ENCODE data around the gene ILF3. TPM values are rescaled to one million over a fixed set of nuclear protein-coding genes. Genes with fewer than 3 reads are reported as not detected.

The ILF3 gene
- polyA plus RNA-seq, 1 donor (not counting 4 experiments of a cell fraction or from before 2014, with no cell fraction given) = 162 TPM

DNA sequence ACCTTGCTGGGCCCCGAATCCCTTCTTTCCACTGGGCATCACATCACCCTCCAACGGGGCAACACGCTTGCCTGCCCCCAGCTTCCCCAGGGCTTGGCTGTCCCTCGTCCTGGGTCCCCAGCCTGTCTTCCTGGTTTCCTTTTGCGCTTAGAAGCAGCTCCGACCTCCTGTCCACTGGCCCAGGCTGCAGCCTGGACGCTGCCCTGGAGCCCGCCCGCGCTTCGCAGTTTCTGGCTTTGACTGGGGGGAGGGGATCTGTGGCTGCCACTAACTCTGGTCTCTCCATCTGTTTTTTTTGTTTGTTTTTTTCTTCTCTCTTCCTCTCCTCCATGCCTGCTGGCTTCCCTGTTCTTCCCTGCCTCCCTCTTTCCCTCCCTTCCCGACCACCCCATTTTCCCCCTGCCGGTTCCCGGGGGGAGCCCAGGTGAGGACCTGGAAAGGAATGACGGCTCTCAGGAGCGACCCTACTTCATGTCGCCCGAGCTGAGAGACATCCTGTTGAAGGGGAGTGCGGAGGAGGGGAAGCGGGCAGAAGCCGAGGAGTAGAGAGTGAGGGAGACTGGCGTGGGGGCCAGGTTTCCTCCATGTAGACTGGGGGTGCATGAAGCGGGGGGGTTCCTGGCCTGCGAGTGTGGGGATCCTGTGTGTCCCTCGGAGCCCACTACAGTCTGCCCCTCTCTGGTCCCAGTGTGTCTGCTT is 11.5 kb upstream of the ILF3 start:
- TF ChIP-seq EZH2 (IDR thresholded peaks at IDR 0.05; ENCODE audit: low read length) = no peak
- TF ChIP-seq, protein P1, sequence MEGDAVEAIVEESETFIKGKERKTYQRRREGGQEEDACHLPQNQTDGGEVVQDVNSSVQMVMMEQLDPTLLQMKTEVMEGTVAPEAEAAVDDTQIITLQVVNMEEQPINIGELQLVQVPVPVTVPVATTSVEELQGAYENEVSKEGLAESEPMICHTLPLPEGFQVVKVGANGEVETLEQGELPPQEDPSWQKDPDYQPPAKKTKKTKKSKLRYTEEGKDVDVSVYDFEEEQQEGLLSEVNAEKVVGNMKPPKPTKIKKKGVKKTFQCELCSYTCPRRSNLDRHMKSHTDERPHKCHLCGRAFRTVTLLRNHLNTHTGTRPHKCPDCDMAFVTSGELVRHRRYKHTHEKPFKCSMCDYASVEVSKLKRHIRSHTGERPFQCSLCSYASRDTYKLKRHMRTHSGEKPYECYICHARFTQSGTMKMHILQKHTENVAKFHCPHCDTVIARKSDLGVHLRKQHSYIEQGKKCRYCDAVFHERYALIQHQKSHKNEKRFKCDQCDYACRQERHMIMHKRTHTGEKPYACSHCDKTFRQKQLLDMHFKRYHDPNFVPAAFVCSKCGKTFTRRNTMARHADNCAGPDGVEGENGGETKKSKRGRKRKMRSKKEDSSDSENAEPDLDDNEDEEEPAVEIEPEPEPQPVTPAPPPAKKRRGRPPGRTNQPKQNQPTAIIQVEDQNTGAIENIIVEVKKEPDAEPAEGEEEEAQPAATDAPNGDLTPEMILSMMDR (optimal IDR thresholded peaks at IDR 0.05 in 1 of 3, IDR thresholded peaks at IDR 0.05 in 1 of 3, conservative IDR thresholded peaks at IDR 0.05 in 1 of 3; ENCODE audit: extremely low read depth in 1 of 3, insufficient read depth in 2 of 3, low read length in 3 of 3) = no peak
- H3K79me2 ChIP-seq (ENCODE audit: control insufficient read depth, insufficient read depth, low read length) = no peaks in the 10 kb centered on the region
- peaks cover 20 to 23% of the 10 kb centered on the region in 2 experiments for H3K36me3 ChIP-seq (ENCODE audit: control insufficient read depth in 2 of 2, extremely low read depth in 1 of 2, insufficient read depth in 2 of 2, low read length in 2 of 2)
- peaks cover 15% of the 10 kb centered on the region for H3K4me1 ChIP-seq (ENCODE audit: control insufficient read depth, extremely low read depth, insufficient read depth, low read length)
- no peak for FAIRE-seq
- dilution Hi-C loops (cut with MboI; ENCODE audit: extremely low pct_ligation_motif_present, low sequenced_read_pairs) = no loop called here
- no peaks in the 10 kb centered on the region for H4K20me1 ChIP-seq (ENCODE audit: control insufficient read depth, extremely low read depth, insufficient read depth, low read length)
- DNase-seq (ENCODE audit: low read depth, low spot score) = no peak
- H2AFZ ChIP-seq (ENCODE audit: control insufficient read depth, low read length) = no peak overlapping the region
- no peaks in the 10 kb centered on the region for H3K27me3 ChIP-seq (ENCODE audit: control insufficient read depth, extremely low read depth, insufficient read depth, low read length)
- no peak overlapping the region for H3K9ac ChIP-seq (ENCODE audit: control insufficient read depth, extremely low read depth, insufficient read depth, low read length)
- no peak overlapping the region for H3K4me2 ChIP-seq (ENCODE audit: control insufficient read depth, extremely low read depth, insufficient read depth, low read depth, low read length)
- H3K27ac ChIP-seq (ENCODE audit: control insufficient read depth, insufficient read depth, low read length) = no peak overlapping the region
- H3K9me3 ChIP-seq (ENCODE audit: control insufficient read depth, low read depth, low read length) = no peaks in the 10 kb centered on the region
- no peak overlapping the region for H3K4me3 ChIP-seq (ENCODE audit: control insufficient read depth in 2 of 3, extremely low read depth in 1 of 3, insufficient read depth in 2 of 3, low read depth in 1 of 3, low read length in 3 of 3)
- no peaks in the 10 kb centered on the region for H3K9me1 ChIP-seq (ENCODE audit: control insufficient read depth, extremely low read depth, insufficient read depth, low read length)

DNA sequence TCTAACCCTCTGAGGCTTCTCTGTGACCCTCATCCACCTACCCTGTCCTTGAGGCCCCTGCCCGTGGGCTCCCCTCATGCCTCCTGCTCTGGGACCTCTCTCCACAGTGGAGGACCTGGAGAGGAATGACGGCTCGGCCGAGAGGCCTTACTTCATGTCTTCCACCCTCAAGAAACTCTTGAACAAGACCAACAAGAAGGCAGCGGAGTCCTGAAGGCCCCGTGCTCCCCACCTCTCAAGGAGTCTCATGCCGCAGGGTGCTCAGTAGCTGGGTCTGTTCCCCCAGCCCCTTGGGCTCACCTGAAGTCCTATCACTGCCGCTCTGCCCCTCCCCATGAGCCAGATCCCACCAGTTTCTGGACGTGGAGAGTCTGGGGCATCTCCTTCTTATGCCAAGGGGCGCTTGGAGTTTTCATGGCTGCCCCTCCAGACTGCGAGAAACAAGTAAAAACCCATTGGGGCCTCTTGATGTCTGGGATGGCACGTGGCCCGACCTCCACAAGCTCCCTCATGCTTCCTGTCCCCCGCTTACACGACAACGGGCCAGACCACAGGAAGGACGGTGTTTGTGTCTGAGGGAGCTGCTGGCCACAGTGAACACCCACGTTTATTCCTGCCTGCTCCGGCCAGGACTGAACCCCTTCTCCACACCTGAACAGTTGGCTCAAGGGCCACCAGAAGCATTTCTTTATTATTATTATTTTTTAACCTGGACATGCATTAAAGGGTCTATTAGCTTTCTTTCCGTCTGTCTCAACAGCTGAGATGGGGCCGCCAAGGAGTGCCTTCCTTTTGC is 10.8 kb upstream of the ILF3 start:
- TF ChIP-seq, protein P1 (optimal IDR thresholded peaks at IDR 0.05 in 1 of 3, IDR thresholded peaks at IDR 0.05 in 1 of 3, conservative IDR thresholded peaks at IDR 0.05 in 1 of 3; ENCODE audit: extremely low read depth in 1 of 3, insufficient read depth in 2 of 3, low read length in 3 of 3) = no peak
- no peak for TF ChIP-seq EZH2 (IDR thresholded peaks at IDR 0.05; ENCODE audit: low read length)
- peaks cover 15% of the 10 kb centered on the region for H3K4me1 ChIP-seq (ENCODE audit: control insufficient read depth, extremely low read depth, insufficient read depth, low read length)
- dilution Hi-C loops (cut with MboI; ENCODE audit: extremely low pct_ligation_motif_present, low sequenced_read_pairs) = no loop called here
- no peaks in the 10 kb centered on the region for H3K79me2 ChIP-seq (ENCODE audit: control insufficient read depth, insufficient read depth, low read length)
- H3K9me3 ChIP-seq (ENCODE audit: control insufficient read depth, low read depth, low read length) = no peaks in the 10 kb centered on the region
- no peaks in the 10 kb centered on the region for H3K9me1 ChIP-seq (ENCODE audit: control insufficient read depth, extremely low read depth, insufficient read depth, low read length)
- FAIRE-seq (no peak), DNase-seq (ENCODE audit: low read depth, low spot score) (no peak)
- H3K27ac ChIP-seq (ENCODE audit: control insufficient read depth, insufficient read depth, low read length) = no peak overlapping the region
- no peak overlapping the region for H3K4me3 ChIP-seq (ENCODE audit: control insufficient read depth in 2 of 3, extremely low read depth in 1 of 3, insufficient read depth in 2 of 3, low read depth in 1 of 3, low read length in 3 of 3)
- peaks cover 12 to 15% of the 10 kb centered on the region in 2 experiments for H3K36me3 ChIP-seq (ENCODE audit: control insufficient read depth in 2 of 2, extremely low read depth in 1 of 2, insufficient read depth in 2 of 2, low read length in 2 of 2)
- no peak overlapping the region for H3K4me2 ChIP-seq (ENCODE audit: control insufficient read depth, extremely low read depth, insufficient read depth, low read depth, low read length)
- no peak overlapping the region for H3K9ac ChIP-seq (ENCODE audit: control insufficient read depth, extremely low read depth, insufficient read depth, low read length)
- no peak overlapping the region for H2AFZ ChIP-seq (ENCODE audit: control insufficient read depth, low read length)
- H3K27me3 ChIP-seq (ENCODE audit: control insufficient read depth, extremely low read depth, insufficient read depth, low read length) = no peaks in the 10 kb centered on the region
- H4K20me1 ChIP-seq (ENCODE audit: control insufficient read depth, extremely low read depth, insufficient read depth, low read length) = no peaks in the 10 kb centered on the region
